ENCODE measurements around the gene RNF38. TPM values are rescaled to one million over a fixed set of nuclear protein-coding genes. Genes with fewer than 3 reads are reported as not detected.

Gene RNF38
- polyA plus RNA-seq, 3 donors, result 11.3 to 33.2 (median 13.6) TPM

- Mint-ChIP-seq H3K4me3 (no peak overlapping the region), H3K9me3 (no peaks in the 10 kb centered on the region), H3K27me3 (ENCODE audit: low read depth in 3 of 3) (peaks cover 0 to 2% (median 1%) of the 10 kb centered on the region in 3 donors), H3K4me1 (no peaks in the 10 kb centered on the region), H3K36me3 (no peaks in the 10 kb centered on the region), H3K27ac (no peak overlapping the region)
- no peak overlapping the region for H3K4me3 ChIP-seq (replicated peaks in 1 of 3; ENCODE audit: low read depth in 2 of 3, low read length in 3 of 3)
- no peak overlapping the region for H3K4me2 ChIP-seq (replicated peaks; ENCODE audit: extremely low read depth, low read length, poor library complexity, severe bottlenecking)
- no peak for TF ChIP-seq CTCF (IDR thresholded peaks at IDR 0.05)
- H3K36me3 ChIP-seq (replicated peaks in 1 of 2; ENCODE audit: control insufficient read depth in 1 of 2, insufficient read depth in 2 of 2, low read length in 2 of 2), result no peaks in the 10 kb centered on the region
- no peaks in the 10 kb centered on the region for H3K79me2 ChIP-seq (ENCODE audit: insufficient read depth, low read length)
- H2AFZ ChIP-seq (ENCODE audit: insufficient read depth, low read depth, low read length, poor library complexity, severe bottlenecking), result no peak overlapping the region
- intact Hi-C loops (cut with micrococcal nuclease), result no loop called here
- no peaks in the 10 kb centered on the region for H3K4me1 ChIP-seq (ENCODE audit: control insufficient read depth in 1 of 2, insufficient read depth in 2 of 2, low read length in 2 of 2)
- no peaks in the 10 kb centered on the region for H3K27me3 ChIP-seq (ENCODE audit: control insufficient read depth in 2 of 2, insufficient read depth in 2 of 2, low read length in 2 of 2)
- 98% methylated on average over 5 of the region's 5 CpGs for WGBS (ENCODE audit: insufficient coverage)
- H3K9me3 ChIP-seq (replicated peaks in 1 of 2; ENCODE audit: control insufficient read depth in 1 of 2, insufficient read depth in 1 of 2, low read length in 2 of 2), result no peaks in the 10 kb centered on the region
- H3K27ac ChIP-seq (ENCODE audit: low read depth in 1 of 2, low read length in 2 of 2), result no peak overlapping the region
- no peak for DNase-seq
- no peaks in the 10 kb centered on the region for H4K20me1 ChIP-seq (ENCODE audit: insufficient read depth, low read length)
- no peak overlapping the region for H3K9ac ChIP-seq (ENCODE audit: insufficient read depth, low read length, poor library complexity, severe bottlenecking)
These were observed 106.2 kb downstream of the RNF38 start for GRCh38 chr9:36293918-36294317.

- Histone ChIP-seq H3K4me1 (ENCODE audit: control insufficient read depth in 1 of 2, insufficient read depth in 2 of 2, low read length in 2 of 2) (no peaks in the 10 kb centered on the region), H3K79me2 (ENCODE audit: insufficient read depth, low read length) (no peaks in the 10 kb centered on the region), H2AFZ (ENCODE audit: insufficient read depth, low read depth, low read length, poor library complexity, severe bottlenecking) (no peak overlapping the region), H4K20me1 (ENCODE audit: insufficient read depth, low read length) (no peaks in the 10 kb centered on the region), H3K4me2 (replicated peaks; ENCODE audit: extremely low read depth, low read length, poor library complexity, severe bottlenecking) (no peak overlapping the region), H3K9ac (ENCODE audit: insufficient read depth, low read length, poor library complexity, severe bottlenecking) (no peak overlapping the region), H3K27me3 (ENCODE audit: control insufficient read depth in 2 of 2, insufficient read depth in 2 of 2, low read length in 2 of 2) (no peaks in the 10 kb centered on the region), H3K36me3 (replicated peaks in 1 of 2; ENCODE audit: control insufficient read depth in 1 of 2, insufficient read depth in 2 of 2, low read length in 2 of 2) (no peaks in the 10 kb centered on the region), H3K4me3 (replicated peaks in 1 of 3; ENCODE audit: low read depth in 2 of 3, low read length in 3 of 3) (no peak overlapping the region), H3K27ac (ENCODE audit: low read depth in 1 of 2, low read length in 2 of 2) (no peak overlapping the region), H3K9me3 (replicated peaks in 1 of 2; ENCODE audit: control insufficient read depth in 1 of 2, insufficient read depth in 1 of 2, low read length in 2 of 2) (no peaks in the 10 kb centered on the region)
- intact Hi-C loops (cut with micrococcal nuclease), result no loop called here
- no peaks in the 10 kb centered on the region for H3K9me3 Mint-ChIP-seq
- TF ChIP-seq CTCF (IDR thresholded peaks at IDR 0.05), result no peak
- H3K4me1 Mint-ChIP-seq, result no peaks in the 10 kb centered on the region
- H3K27me3 Mint-ChIP-seq (ENCODE audit: low read depth in 3 of 3), result peaks cover 0 to 2% (median 1%) of the 10 kb centered on the region in 3 donors
- H3K36me3 Mint-ChIP-seq, result no peaks in the 10 kb centered on the region
- 100% methylated on average over 7 of the region's 7 CpGs for WGBS (ENCODE audit: insufficient coverage)
- no peak overlapping the region for H3K27ac Mint-ChIP-seq
- H3K4me3 Mint-ChIP-seq, result no peak overlapping the region
- no peak for DNase-seq
These were observed 106.9 kb downstream of the RNF38 start for GRCh38 chr9:36293171-36293570.

Measured in CD14-positive monocyte (primary cell).